Renal cortex interstitium (tissue), 15 donors: ENCODE data around the gene COX6B1. TPM values are rescaled to one million over a fixed set of nuclear protein-coding genes. Genes with fewer than 3 reads are reported as not detected.
"Not testable (repeated sequence)": the region's sequence is repeated elsewhere in the genome, so short reads cannot be mapped to it uniquely, and the experiment has no call there.

Experiments
- DNase-seq, 11 donors: peaks; one replicate each; pipeline ENCODE4 v3.0.0-alpha.2; 2013; ENCODE audit warnings: low read depth in 9 of 11, low spot score in 4 of 11; ENCODE audit errors: extremely low read depth in 1 of 11
- long read RNA-seq, 16 experiments: transcript quantifications; one replicate each; lab custom pipeline, GENCODE V29; 2026
- polyA plus RNA-seq, 3 donors: library from polyadenylated mRNA; unstranded; fragments of 120-200 nt; gene quantifications; one replicate each; pipeline ENCODE4 v1.2.1, GENCODE V29; 2013; ENCODE audit not compliant: insufficient read length in 3 of 3

COX6B1 gene
- 100 to 1,000 TPM; 284 to 381 (median 334) TPM for polyA plus RNA-seq
- long read RNA-seq, donor 1, transcript COX6B1-201 (4 exons, 667 nt): major isoform, 299 of 348 reads
- long read RNA-seq, donor 1, partial matches to known transcripts: 48 of 348 reads
- long read RNA-seq, donor 1, other reads (novel, unspliced or antisense): 0 of 348 reads
- long read RNA-seq, donor 2, transcript COX6B1-201 (4 exons, 667 nt): major isoform, 315 of 363 reads
- long read RNA-seq, donor 2, partial matches to known transcripts: 37 of 363 reads
- long read RNA-seq, donor 2, other reads (novel, unspliced or antisense): 10 of 363 reads
- long read RNA-seq, donor 3, transcript COX6B1-201 (4 exons, 667 nt): major isoform, 560 of 665 reads
- long read RNA-seq, donor 3, partial matches to known transcripts: 74 of 665 reads
- long read RNA-seq, donor 3, other reads (novel, unspliced or antisense): 31 of 665 reads
- long read RNA-seq, donor 4, transcript COX6B1-201 (4 exons, 667 nt): major isoform, 340 of 400 reads
- long read RNA-seq, donor 4, partial matches to known transcripts: 60 of 400 reads
- long read RNA-seq, donor 4, other reads (novel, unspliced or antisense): 0 of 400 reads
- long read RNA-seq, donor 5, transcript COX6B1-201 (4 exons, 667 nt): major isoform, 594 of 703 reads
- long read RNA-seq, donor 5, partial matches to known transcripts: 94 of 703 reads
- long read RNA-seq, donor 5, other reads (novel, unspliced or antisense): 14 of 703 reads
- long read RNA-seq, donor 6, transcript COX6B1-201 (4 exons, 667 nt): major isoform, 305 of 358 reads
- long read RNA-seq, donor 6, partial matches to known transcripts: 53 of 358 reads
- long read RNA-seq, donor 6, other reads (novel, unspliced or antisense): 0 of 358 reads
- long read RNA-seq, donor 7, transcript COX6B1-201 (4 exons, 667 nt): major isoform, 519 of 620 reads
- long read RNA-seq, donor 7, partial matches to known transcripts: 82 of 620 reads
- long read RNA-seq, donor 7, other reads (novel, unspliced or antisense): 19 of 620 reads
- long read RNA-seq, donor 8, transcript COX6B1-201 (4 exons, 667 nt): major isoform, 818 of 954 reads
- long read RNA-seq, donor 8, partial matches to known transcripts: 123 of 954 reads
- long read RNA-seq, donor 8, other reads (novel, unspliced or antisense): 12 of 954 reads
- long read RNA-seq, donor 9, transcript COX6B1-201 (4 exons, 667 nt): major isoform, 378 of 455 reads
- long read RNA-seq, donor 9, partial matches to known transcripts: 71 of 455 reads
- long read RNA-seq, donor 9, other reads (novel, unspliced or antisense): 5 of 455 reads
- long read RNA-seq, donor 10, transcript COX6B1-201 (4 exons, 667 nt): major isoform, 506 of 621 reads
- long read RNA-seq, donor 10, partial matches to known transcripts: 93 of 621 reads
- long read RNA-seq, donor 10, other reads (novel, unspliced or antisense): 21 of 621 reads
- long read RNA-seq, donor 11, transcript COX6B1-201 (4 exons, 667 nt): major isoform, 296 of 325 reads
- long read RNA-seq, donor 11, partial matches to known transcripts: 22 of 325 reads
- long read RNA-seq, donor 11, other reads (novel, unspliced or antisense): 7 of 325 reads
- long read RNA-seq, donor 12, transcript COX6B1-201 (4 exons, 667 nt): major isoform, 192 of 229 reads
- long read RNA-seq, donor 12, partial matches to known transcripts: 31 of 229 reads
- long read RNA-seq, donor 12, other reads (novel, unspliced or antisense): 5 of 229 reads
- long read RNA-seq, donor 13, transcript COX6B1-201 (4 exons, 667 nt): major isoform, 694 of 833 reads
- long read RNA-seq, donor 13, partial matches to known transcripts: 114 of 833 reads
- long read RNA-seq, donor 13, other reads (novel, unspliced or antisense): 24 of 833 reads
- long read RNA-seq, donor 14, transcript COX6B1-201 (4 exons, 667 nt): major isoform, 361 of 415 reads
- long read RNA-seq, donor 14, partial matches to known transcripts: 51 of 415 reads
- long read RNA-seq, donor 14, other reads (novel, unspliced or antisense): 0 of 415 reads
- long read RNA-seq, donor 15, transcript COX6B1-201 (4 exons, 667 nt): major isoform, 172 of 203 reads
- long read RNA-seq, donor 15, partial matches to known transcripts: 21 of 203 reads
- long read RNA-seq, donor 15, other reads (novel, unspliced or antisense): 10 of 203 reads
- long read RNA-seq, donor 16, transcript COX6B1-201 (4 exons, 667 nt): major isoform, 872 of 1,013 reads
- long read RNA-seq, donor 16, partial matches to known transcripts: 110 of 1,013 reads
- long read RNA-seq, donor 16, other reads (novel, unspliced or antisense): 30 of 1,013 reads

- DNase-seq: peak; percentile 82 to 98 (median 90)
Measured at GRCh38 chr19:35648017-35648961, at the start of gene COX6B1. COX6B1 (plus strand) TSS chr19:35648323; CDS start chr19:35651244, 2,921 bp downstream.

GRCh38 chr19:35601971-35602370 lies 46.2 kb upstream of the COX6B1 start:
- DNase-seq: no peak

- not testable (repeated sequence) for DNase-seq
Measured at GRCh38 chr19:35604436-35604835, 43.7 kb upstream of the COX6B1 start.

GRCh38 chr19:35607170-35607569 lies 41.0 kb upstream of the COX6B1 start:
- DNase-seq: not testable (repeated sequence)

GRCh38 chr19:35607661-35608060 lies 40.5 kb upstream of the COX6B1 start:
- no peak for DNase-seq

- no peak for DNase-seq
Measured at GRCh38 chr19:35608251-35608650, 39.9 kb upstream of the COX6B1 start.

- DNase-seq: no peak
Measured at GRCh38 chr19:35609851-35610353, 38.2 kb upstream of the COX6B1 start.

GRCh38 chr19:35612224-35612558 lies 35.9 kb upstream of the COX6B1 start:
- DNase-seq: no peak

GRCh38 chr19:35612559-35613321 lies 35.4 kb upstream of the COX6B1 start, which contains the start of gene HAUS5:
HAUS5 (plus strand) TSS chr19:35612735; CDS start chr19:35612795, 60 bp downstream.
- peak; percentile 83 to 95 (median 91) for DNase-seq

GRCh38 chr19:35613574-35613973 lies 34.5 kb upstream of the COX6B1 start:
- DNase-seq: no peak

- no peak for DNase-seq
Measured at GRCh38 chr19:35615036-35615435, 33.1 kb upstream of the COX6B1 start.

GRCh38 chr19:35618857-35619256 lies 29.3 kb upstream of the COX6B1 start:
- DNase-seq: no peak

GRCh38 chr19:35619290-35619923 lies 28.7 kb upstream of the COX6B1 start:
- DNase-seq: no peak

GRCh38 chr19:35620001-35620400 lies 28.1 kb upstream of the COX6B1 start:
- no peak for DNase-seq

GRCh38 chr19:35621708-35622107 lies 26.4 kb upstream of the COX6B1 start:
- no peak for DNase-seq
